ENCODE data around the gene VTA1.
"Not testable (repeated sequence)": the region's sequence is repeated elsewhere in the genome, so short reads cannot be mapped to it uniquely, and the experiment has no call there.

VTA1 gene

DNA sequence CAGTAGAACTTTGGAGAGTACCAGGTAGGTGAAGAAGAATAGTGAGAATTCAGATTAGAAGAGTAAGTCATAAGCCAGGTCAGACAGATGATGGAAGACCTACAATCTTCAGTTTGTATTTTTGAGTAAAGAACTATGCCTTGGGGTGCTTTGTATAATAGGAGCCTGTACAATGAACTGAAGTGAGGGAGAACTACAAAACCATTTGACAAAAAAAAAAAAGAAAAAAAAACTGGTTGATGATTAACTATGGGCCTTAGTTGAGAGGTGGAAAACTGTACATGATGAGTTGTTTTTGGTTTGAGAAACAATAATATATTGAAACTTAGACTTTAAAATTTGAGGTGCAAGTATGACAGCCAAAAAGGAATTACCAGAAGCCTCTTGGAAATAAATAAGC, 25.7 kb downstream of the VTA1 start:
- DNase-seq = no peak

DNA sequence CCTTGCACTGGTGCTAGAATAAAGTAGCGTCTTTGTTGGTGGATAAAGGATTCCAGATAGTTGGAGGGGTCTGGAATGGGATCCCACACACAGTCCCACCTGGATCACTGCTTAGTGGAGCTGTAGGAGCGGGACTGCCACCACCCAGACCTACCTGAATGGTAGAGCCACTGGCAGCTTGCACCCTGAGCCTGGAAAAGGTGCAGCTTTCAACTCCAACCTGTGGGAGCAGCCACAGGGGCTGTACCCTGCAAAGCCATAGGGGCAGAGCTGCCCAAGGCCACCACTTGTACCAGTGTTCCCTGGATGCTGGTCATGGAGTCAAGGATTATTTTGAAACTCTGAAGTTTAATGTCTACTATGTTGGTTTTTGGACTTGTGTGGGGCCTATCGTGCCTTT, 26.9 kb downstream of the VTA1 start:
- DNase-seq = no peak

DNA sequence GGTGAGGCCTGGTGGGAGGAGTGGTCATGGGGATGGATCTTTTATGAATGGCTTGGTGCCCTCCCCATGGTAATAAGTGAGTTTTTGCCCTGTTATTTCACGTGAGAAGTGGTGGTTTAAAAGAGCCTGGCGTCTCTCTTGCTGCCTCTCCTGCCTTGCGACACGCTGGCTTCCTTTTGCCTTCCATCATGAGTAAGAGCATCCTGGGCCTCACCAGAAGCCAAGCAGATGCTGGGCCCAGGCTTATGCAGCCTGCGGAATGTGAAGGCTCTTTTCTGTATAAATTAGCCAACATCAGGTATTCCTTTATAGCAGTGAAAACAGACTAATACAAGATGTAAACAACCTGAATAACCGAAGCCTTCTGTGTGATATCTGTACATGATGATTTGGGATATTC, 27.6 kb downstream of the VTA1 start:
- no peak for DNase-seq

DNA sequence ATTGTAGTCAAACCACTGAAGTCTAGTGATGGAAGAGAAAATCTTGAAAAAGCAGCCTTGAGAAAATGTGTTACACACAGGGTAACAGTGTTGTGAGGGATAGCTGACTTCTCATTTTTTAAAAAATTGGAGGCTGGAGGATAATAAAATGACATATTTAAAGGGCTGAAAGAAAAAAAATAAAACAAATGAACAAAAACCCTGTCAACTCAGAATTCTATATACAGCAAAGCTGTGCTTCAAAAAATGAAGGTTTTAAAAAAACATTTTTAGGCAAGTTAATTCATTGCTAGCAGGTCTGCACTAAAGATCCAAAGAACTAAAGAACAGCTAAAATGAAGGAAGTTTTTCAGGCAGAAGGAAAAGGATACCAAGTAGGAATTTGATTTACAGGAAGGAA, 31.1 kb downstream of the VTA1 start:
- DNase-seq = no peak

DNA sequence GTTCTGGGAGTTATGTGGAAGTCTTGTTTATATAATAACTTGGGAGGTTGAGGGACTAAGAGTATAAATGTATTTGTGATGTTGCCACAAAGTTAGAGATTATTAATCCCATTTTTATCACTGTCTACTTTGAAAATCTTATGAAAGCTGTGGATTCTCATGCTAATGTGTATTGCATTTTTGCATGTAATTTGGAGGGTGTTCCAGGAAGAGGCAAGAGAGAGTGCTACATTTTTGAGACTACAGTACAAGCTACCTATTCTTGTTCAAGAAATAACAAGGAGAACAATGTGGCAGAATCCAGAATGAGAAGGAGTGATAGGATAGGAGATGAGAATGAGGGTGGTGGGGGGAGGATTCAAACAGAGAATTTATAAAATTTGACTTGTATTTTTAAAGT, 34.9 kb downstream of the VTA1 start:
- DNase-seq = no peak

GRCh38 chr6:142183351-142183750, 36.3 kb downstream of the VTA1 start:
- no peak for DNase-seq

GRCh38 chr6:142184307-142184706, 37.2 kb downstream of the VTA1 start:
- DNase-seq = no peak

GRCh38 chr6:142185641-142186040, 38.6 kb downstream of the VTA1 start:
- no peak for DNase-seq

DNA sequence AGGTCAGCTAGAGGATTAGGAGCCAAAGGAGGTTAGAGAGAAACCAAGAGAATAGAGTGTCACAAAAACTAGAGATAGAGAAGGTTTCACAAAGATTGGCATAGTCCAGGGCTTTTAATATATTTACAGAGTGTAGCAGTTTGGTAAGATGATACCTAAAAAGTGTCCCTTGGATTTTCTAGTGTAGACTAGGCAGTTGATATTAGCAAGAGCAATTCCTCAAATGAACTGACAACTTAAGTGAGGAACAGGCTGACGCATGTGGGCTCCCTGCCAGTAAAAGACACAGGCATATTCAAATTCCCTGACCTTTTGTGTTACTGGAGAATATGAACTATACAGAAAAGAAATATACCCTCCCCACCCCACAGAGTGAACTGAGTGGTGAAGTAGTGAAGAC, 40.1 kb downstream of the VTA1 start:
- DNase-seq = no peak

- DNase-seq = not testable (repeated sequence)
These were observed 41.3 kb downstream of the VTA1 start for GRCh38 chr6:142188341-142188740.

DNA sequence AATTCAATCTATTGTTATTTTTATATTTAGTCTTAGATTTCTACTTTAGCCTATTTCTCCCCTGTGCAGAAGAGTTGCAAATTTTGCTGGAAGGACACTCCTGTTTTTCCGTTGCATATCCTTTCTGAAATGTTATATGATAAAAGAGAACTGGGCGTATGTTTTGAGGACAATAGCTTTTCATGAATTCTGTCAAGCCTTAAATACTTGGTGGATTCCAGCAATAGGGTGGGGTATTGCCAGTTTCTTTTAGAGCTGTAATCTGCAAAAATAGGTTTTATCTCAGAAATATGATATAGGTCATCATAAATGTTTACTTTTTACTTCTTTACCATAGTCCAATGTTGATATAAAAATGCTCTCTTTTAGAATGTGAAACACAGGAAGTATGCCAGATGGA, 42.0 kb downstream of the VTA1 start:
- no peak for DNase-seq

GRCh38 chr6:142192343-142192742, 45.3 kb downstream of the VTA1 start:
- no peak for DNase-seq

DNA sequence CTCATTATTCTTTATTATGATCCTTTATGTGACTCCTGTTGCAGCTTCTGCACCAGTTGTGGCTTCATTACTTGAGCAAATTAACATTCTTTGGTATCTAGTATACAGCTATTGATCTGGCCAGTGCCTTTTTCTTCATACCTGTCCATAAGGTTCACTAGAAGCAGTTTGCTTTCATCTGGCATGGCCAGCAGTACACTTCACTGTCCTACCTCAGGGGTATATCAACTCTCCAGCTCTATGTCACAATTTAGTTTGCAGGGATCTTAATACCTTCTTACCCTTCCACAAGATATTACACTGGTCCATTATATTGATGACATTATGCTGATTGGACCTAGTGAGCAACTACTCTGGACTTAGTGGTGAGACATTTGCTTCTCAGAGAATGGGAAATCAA, 46.6 kb downstream of the VTA1 start:
- no peak for DNase-seq

DNA sequence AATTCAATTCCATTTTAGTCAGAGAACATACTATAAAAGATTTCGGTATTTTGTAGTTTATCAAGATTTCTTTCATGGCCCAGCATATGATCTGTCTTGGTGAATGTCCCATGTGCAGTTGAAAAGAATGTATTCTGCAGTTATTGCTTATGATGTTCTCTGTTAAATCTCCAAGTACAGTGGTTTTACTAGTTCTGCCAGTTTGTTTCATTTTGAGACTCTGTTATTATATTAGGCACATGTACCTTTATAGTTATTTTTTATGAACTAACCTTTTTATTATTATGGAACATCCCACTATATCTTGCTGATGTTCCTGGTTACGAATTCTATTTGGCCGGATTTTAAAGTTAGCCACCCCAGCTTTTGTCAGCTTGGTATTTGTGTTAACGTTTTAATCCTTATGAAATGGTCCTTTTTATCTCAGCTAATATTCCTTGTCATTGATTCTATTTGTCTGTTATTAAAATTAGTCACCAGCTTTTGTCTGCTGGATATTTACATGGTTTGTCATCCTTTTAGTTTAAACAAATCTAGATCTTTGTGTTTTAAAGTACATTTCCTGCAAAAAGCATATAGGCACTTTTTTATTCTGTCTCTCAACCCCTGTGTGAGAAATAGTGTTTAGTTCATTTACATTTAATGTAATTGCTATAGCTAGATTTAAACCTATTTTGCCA, 48.9 kb downstream of the VTA1 start:
- no peak for DNase-seq

- DNase-seq = no peak
These were observed 54.0 kb downstream of the VTA1 start for GRCh38 chr6:142200846-142201628.

DNA sequence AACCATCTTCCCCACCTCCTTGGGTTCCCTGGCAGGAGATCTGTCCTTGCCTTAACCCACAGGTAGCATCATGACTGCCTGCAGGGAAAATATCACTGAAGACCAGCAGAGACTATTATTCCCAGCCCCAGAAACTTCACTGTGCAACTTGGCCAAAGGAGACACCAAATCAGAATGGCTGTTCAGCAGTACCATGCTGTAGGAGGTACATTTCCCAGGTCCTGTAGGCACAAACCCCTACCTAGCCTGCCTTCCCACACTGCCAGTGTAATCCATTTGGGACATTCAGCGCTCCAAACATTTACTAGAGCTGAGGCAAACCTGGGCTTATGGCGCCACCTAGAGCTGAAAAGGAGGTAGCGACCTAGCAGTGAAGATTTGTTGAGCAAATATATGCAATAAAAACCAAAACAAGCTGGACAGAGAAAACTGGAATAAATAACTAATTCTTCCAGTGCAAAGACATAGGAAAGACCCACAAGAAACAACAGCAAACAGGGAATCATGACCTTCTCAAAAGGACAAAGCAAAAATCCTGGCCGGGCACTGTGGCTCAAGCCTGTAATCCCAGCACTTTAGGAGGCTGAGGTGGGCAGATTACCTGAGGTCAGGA, 60.3 kb downstream of the VTA1 start:
- DNase-seq = peak in 3 of 5 experiments; percentile 9 to 34 (median 27)

- DNase-seq = no peak
These were observed 63.5 kb downstream of the VTA1 start for GRCh38 chr6:142210606-142211005.

DNA sequence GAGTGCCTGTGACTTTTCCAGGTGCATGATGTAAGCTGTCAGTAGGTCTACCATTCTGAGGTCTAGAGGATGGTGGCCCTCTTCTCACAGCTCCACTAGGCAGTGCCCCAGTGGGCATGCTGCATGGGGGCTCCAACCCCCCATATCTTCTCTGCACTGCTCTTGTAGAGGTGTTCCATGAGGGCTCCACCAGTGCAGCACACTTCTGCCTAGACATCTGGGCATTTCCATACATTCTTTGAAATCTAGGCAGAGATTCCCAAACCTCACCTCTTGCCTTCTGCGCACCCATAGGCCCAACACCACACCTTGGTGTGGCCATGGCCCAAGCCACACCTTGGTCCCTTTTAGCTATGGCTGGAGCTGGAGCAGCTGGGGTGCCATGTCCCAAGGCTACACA, 66.3 kb downstream of the VTA1 start:
- peak in 1 of 5 experiments; percentile 1 for DNase-seq

- no peak for DNase-seq
These were observed 71.4 kb downstream of the VTA1 start for GRCh38 chr6:142218446-142218845.

- no peak for DNase-seq
These were observed 75.0 kb downstream of the VTA1 start for GRCh38 chr6:142222022-142222421.

- DNase-seq = no peak
These were observed 76.9 kb downstream of the VTA1 start for GRCh38 chr6:142223938-142224337.

GRCh38 chr6:142225115-142225514, 78.1 kb downstream of the VTA1 start:
- peak in 1 of 5 experiments; percentile 2 for DNase-seq

GRCh38 chr6:142225552-142225951, 78.5 kb downstream of the VTA1 start:
- no peak for DNase-seq

GRCh38 chr6:142226731-142227130, 79.7 kb downstream of the VTA1 start:
- no peak for DNase-seq
